HEK293T (cell line): Measurements from ENCODE around the gene QSOX2.

Experiments used
- ARNT ChIP-seq: fragments of 450-650 bp; IDR thresholded peaks from 2 replicates; pipeline ENCODE4 v1.6.1; 2017; ENCODE audit warnings: mild to moderate bottlenecking
- BHLHE40 ChIP-seq: fragments of 450-650 bp; IDR thresholded peaks from 2 replicates; pipeline ENCODE4 v1.6.1; 2016; ENCODE audit warnings: mild to moderate bottlenecking, moderate library complexity, borderline replicate concordance
- CTBP1 ChIP-seq: fragments of 450-650 bp; IDR thresholded peaks from 2 replicates; pipeline ENCODE4 v1.6.1; 2016; ENCODE audit warnings: borderline replicate concordance
- FOXK2 ChIP-seq: fragments of 450-650 bp; IDR thresholded peaks from 2 replicates; pipeline ENCODE4 v1.6.1; 2016; ENCODE audit warnings: mild to moderate bottlenecking
- FOXM1 ChIP-seq: fragments of 450-650 bp; IDR thresholded peaks from 2 replicates; pipeline ENCODE4 v1.6.1; 2017; ENCODE audit warnings: mild to moderate bottlenecking, borderline replicate concordance
- HDGF ChIP-seq: fragments of 450-650 bp; IDR thresholded peaks from 2 replicates; pipeline ENCODE4 v1.6.1; 2017; ENCODE audit warnings: antibody characterized with exemption, borderline replicate concordance
- L3MBTL2 ChIP-seq: fragments of 450-650 bp; conservative IDR thresholded peaks from 2 replicates; pipeline ENCODE4 v1.6.1; 2016; ENCODE audit warnings: mild to moderate bottlenecking
- NFRKB ChIP-seq: fragments of 450-650 bp; IDR thresholded peaks from 2 replicates; pipeline ENCODE4 v1.6.1; 2016; ENCODE audit warnings: mild to moderate bottlenecking, moderate library complexity
- SP1 ChIP-seq: fragments of 450-650 bp; IDR thresholded peaks from 2 replicates; pipeline ENCODE4 v1.6.1; 2017
- SUZ12 ChIP-seq: fragments of 450-650 bp; IDR thresholded peaks from 2 replicates; pipeline ENCODE4 v1.6.1; 2016; ENCODE audit warnings: mild to moderate bottlenecking
- TARDBP ChIP-seq: fragments of 450-650 bp; IDR thresholded peaks from 2 replicates; pipeline ENCODE4 v1.6.1; 2016
- ZNF384 ChIP-seq: fragments of 450-650 bp; IDR thresholded peaks from 2 replicates; pipeline ENCODE4 v1.6.1; 2016

GRCh38 chr9:136235709-136236455, 9.7 kb downstream of the QSOX2 start:
- TF ChIP-seq SP1: no peak
- no peak for TF ChIP-seq FOXK2
- no peak for TF ChIP-seq TARDBP
- no peak for TF ChIP-seq SUZ12
- no peak for TF ChIP-seq BHLHE40
- no peak for TF ChIP-seq CTBP1
- TF ChIP-seq L3MBTL2: no peak
- TF ChIP-seq FOXM1: no peak
- TF ChIP-seq HDGF: no peak
- no peak for TF ChIP-seq NFRKB
- TF ChIP-seq ARNT: no peak
- TF ChIP-seq ZNF384: no peak
